H1 (cell line): ENCODE data around the gene CD300LF.

Source experiments
- HDAC2 ChIP-seq, 2 experiments: fragments of 300-600 bp in 1 of 2; sonication (generic) in 1 of 2; IDR thresholded peaks; 2 replicates each; pipeline ENCODE4 v1.6.1; 2011 to 2012; ENCODE audit warnings: low read depth in 2 of 2, low read length in 2 of 2, mild to moderate bottlenecking in 2 of 2, moderate library complexity in 2 of 2, borderline replicate concordance in 1 of 2, inconsistent platforms in 1 of 2
- POLR2A ChIP-seq, 2 experiments: IDR thresholded peaks; 1 replicate in 1 of 2; 2 replicates in 1 of 2; pipeline ENCODE4 v1.6.1; 2011; ENCODE audit warnings: low read depth in 2 of 2, low read length in 2 of 2, mild to moderate bottlenecking in 2 of 2; ENCODE audit errors: control extremely low read depth in 1 of 2
- POLR2AphosphoS5 ChIP-seq: IDR thresholded peaks from 2 replicates; pipeline ENCODE4 v1.6.1; 2011; ENCODE audit warnings: low read depth, low read length
- RAD21 ChIP-seq, 2 experiments: IDR thresholded peaks in 1 of 2; conservative IDR thresholded peaks in 1 of 2; 2 replicates each; pipeline ENCODE4 v1.6.1; 2011; ENCODE audit warnings: low read depth in 2 of 2, low read length in 2 of 2, improper control_type of control experiment in 1 of 2, inconsistent platforms in 1 of 2, mild to moderate bottlenecking in 1 of 2, moderate library complexity in 1 of 2
- SIN3A ChIP-seq, 2 experiments: IDR thresholded peaks in 1 of 2; conservative IDR thresholded peaks in 1 of 2; 2 replicates each; pipeline ENCODE4 v1.6.1; 2011 to 2012; ENCODE audit warnings: low read length in 2 of 2, improper control_type of control experiment in 1 of 2, low read depth in 1 of 2, mild to moderate bottlenecking in 1 of 2
- TF ChIP-seq, protein P1 (sequence below), 3 experiments: IDR thresholded peaks; 1 replicate in 2 of 3; 2 replicates in 1 of 3; pipeline versions ENCODE4 v1.5.1 to v1.6.1; 2011; ENCODE audit warnings: low read length in 3 of 3, mild to moderate bottlenecking in 3 of 3, inconsistent platforms in 2 of 3, low read depth in 1 of 3, moderate library complexity in 1 of 3; ENCODE audit not compliant: insufficient read depth in 1 of 3; ENCODE audit errors: control extremely low read depth in 1 of 3
- TF ChIP-seq, protein P2 (sequence below): IDR thresholded peaks from 2 replicates; pipeline ENCODE4 v1.6.1; 2012; ENCODE audit warnings: inconsistent platforms

DNA sequence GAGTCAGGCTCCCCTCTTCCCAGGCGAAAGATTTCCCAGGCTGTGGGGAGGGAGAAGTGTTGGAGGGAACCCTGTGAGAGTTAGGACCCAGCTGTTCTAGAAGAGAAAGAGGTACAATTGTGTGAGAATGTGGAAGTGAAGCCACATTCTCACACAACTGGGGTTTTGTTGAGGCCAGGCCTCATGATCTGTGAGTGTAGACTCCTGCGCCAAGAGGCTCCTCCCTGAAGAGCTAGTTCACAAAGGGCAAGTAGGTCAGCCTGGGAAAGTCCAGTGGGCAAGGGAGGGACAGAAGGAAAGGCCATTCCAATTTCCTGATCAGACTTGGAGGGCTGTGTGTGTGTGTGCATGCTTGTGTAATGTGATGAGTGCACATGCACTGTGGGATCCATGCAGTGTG is 15.2 kb downstream of the CD300LF start:
- TF ChIP-seq, protein P1, sequence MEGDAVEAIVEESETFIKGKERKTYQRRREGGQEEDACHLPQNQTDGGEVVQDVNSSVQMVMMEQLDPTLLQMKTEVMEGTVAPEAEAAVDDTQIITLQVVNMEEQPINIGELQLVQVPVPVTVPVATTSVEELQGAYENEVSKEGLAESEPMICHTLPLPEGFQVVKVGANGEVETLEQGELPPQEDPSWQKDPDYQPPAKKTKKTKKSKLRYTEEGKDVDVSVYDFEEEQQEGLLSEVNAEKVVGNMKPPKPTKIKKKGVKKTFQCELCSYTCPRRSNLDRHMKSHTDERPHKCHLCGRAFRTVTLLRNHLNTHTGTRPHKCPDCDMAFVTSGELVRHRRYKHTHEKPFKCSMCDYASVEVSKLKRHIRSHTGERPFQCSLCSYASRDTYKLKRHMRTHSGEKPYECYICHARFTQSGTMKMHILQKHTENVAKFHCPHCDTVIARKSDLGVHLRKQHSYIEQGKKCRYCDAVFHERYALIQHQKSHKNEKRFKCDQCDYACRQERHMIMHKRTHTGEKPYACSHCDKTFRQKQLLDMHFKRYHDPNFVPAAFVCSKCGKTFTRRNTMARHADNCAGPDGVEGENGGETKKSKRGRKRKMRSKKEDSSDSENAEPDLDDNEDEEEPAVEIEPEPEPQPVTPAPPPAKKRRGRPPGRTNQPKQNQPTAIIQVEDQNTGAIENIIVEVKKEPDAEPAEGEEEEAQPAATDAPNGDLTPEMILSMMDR (IDR thresholded peaks at IDR 0.05; ENCODE audit: control extremely low read depth in 1 of 3, insufficient read depth in 1 of 3, low read depth in 1 of 3, low read length in 3 of 3), result no peak
- TF ChIP-seq RAD21 (IDR thresholded peaks at IDR 0.05 in 1 of 2, conservative IDR thresholded peaks at IDR 0.05 in 1 of 2; ENCODE audit: low read depth in 2 of 2, low read length in 2 of 2) (no peak), POLR2AphosphoS5 (no peak), POLR2A (IDR thresholded peaks at IDR 0.05; ENCODE audit: control extremely low read depth in 1 of 2, low read depth in 2 of 2, low read length in 2 of 2) (no peak), HDAC2 (IDR thresholded peaks at IDR 0.05; ENCODE audit: borderline replicate concordance in 1 of 2, low read depth in 2 of 2, low read length in 2 of 2) (no peak), SIN3A (conservative IDR thresholded peaks at IDR 0.05 in 1 of 2, IDR thresholded peaks at IDR 0.05 in 1 of 2; ENCODE audit: low read depth in 1 of 2, low read length in 2 of 2) (no peak)
- TF ChIP-seq, protein P2, sequence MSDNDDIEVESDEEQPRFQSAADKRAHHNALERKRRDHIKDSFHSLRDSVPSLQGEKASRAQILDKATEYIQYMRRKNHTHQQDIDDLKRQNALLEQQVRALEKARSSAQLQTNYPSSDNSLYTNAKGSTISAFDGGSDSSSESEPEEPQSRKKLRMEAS, result no peak
